HFF-Myc (cell line): ENCODE data around the gene STARD8.
A peak's percentile ranks its signal among the peaks of the same experiment; 100 is the strongest.
"Not testable (repeated sequence)": the region's sequence is repeated elsewhere in the genome, so short reads cannot be mapped to it uniquely, and the experiment has no call there.

Experiments used
- DNase-seq: peaks from one replicate; pipeline ENCODE4 v3.0.0-alpha.2; 2011; ENCODE audit warnings: low read depth; ENCODE audit errors: extremely low read depth
- H3K4me3 ChIP-seq: replicated peaks from 2 replicates; pipeline ENCODE4 v1.5.1; 2011; ENCODE audit warnings: low read depth, mild to moderate bottlenecking, control low read depth, low read length
- TF ChIP-seq, protein P1 (sequence below): IDR thresholded peaks from 2 replicates; pipeline ENCODE4 v1.5.1; 2012; ENCODE audit warnings: mild to moderate bottlenecking, low read depth, low read length, control low read depth; ENCODE audit errors: missing control alignments

Gene STARD8

GRCh38 chrX:68727696-68728095 lies 80.2 kb downstream of the STARD8 start:
- no peak for DNase-seq
- TF ChIP-seq, protein P1, sequence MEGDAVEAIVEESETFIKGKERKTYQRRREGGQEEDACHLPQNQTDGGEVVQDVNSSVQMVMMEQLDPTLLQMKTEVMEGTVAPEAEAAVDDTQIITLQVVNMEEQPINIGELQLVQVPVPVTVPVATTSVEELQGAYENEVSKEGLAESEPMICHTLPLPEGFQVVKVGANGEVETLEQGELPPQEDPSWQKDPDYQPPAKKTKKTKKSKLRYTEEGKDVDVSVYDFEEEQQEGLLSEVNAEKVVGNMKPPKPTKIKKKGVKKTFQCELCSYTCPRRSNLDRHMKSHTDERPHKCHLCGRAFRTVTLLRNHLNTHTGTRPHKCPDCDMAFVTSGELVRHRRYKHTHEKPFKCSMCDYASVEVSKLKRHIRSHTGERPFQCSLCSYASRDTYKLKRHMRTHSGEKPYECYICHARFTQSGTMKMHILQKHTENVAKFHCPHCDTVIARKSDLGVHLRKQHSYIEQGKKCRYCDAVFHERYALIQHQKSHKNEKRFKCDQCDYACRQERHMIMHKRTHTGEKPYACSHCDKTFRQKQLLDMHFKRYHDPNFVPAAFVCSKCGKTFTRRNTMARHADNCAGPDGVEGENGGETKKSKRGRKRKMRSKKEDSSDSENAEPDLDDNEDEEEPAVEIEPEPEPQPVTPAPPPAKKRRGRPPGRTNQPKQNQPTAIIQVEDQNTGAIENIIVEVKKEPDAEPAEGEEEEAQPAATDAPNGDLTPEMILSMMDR = no peak
- no peak overlapping the region for H3K4me3 ChIP-seq

DNA sequence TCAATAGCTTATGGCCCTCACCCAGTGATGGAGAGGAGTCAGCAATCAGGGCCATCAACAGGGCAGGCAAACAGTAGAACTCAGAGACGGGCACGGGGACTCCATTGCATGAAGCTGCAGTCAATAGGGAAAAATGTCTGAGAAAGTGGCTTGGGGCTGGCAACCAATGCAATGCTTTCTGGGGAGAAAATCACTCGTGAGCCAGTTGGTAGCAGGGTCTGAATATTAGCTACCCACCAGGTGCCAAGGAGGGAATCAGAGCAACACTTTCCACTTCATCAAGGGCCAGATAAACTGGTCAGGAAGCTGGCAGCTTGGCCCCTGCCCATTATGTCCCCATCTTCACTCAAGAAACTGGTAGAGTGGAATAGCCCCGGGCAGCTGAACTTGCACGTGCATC lies 80.7 kb downstream of the STARD8 start:
- DNase-seq = no peak
- TF ChIP-seq, protein P1 = no peak

DNA sequence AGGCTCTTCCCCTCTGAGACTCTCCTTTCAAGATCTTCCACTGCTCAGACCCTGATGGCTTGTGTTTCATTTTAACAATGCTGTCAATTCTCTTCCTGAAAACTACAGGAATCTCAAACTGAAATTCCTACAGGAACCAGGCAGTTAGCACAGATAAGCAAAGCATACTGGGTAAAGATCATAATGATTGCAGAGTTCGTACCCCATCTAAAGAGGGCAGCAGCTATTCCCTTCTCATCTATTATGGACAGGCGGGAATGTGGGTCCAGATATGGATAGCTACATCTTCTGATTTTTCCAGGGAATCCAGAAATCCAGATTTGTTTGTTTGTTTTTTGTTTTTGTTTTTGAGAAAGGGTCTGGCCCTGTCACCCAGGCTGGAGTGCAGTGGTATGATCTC lies 83.8 kb downstream of the STARD8 start:
- H3K4me3 ChIP-seq = no peak overlapping the region
- DNase-seq = no peak
- TF ChIP-seq, protein P1 = no peak

More for the DNA sequence above, 80.7 kb downstream of the STARD8 start:
- H3K4me3 ChIP-seq = no peak overlapping the region

GRCh38 chrX:68732906-68733493 lies 85.5 kb downstream of the STARD8 start:
- TF ChIP-seq, protein P1 = peak; percentile 77
- peak; percentile 12 for DNase-seq
- no peak overlapping the region for H3K4me3 ChIP-seq

DNA sequence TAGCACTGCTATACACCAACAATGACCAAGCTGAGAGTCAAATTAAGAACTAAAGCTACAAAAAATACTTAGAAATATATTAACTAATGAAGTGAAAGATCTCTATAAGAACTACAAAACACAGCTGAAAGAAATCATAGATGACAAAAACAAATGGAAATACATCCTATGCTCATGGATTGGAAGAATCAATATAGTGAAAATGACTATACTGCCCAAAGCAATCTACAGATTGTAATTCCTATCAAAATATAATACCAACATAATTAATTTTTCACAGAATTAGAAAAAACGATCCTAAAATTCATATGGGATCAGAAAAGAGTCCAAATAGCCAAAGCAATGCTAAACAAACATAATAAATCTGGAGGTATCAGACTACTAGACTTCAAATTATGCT lies 87.8 kb downstream of the STARD8 start:
- DNase-seq = no peak
- TF ChIP-seq, protein P1 = no peak
- H3K4me3 ChIP-seq = no peak overlapping the region

DNA sequence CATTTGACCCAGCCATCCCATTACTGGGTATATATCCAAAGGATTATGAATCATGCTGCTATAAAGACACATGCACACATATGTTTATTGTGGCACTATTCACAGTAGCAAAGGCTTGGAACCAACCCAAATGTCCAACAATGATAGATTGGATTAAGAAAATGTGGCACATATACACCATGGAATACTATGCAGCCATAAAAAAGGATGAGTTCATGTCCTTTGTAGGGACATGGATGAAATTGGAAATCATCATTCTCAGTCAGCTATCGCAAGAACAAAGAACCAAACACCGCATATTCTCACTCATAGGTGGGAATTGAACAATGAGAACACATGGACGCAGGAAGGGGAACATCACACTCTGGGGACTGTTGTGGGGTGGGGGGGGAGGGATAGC lies 94.4 kb downstream of the STARD8 start:
- H3K4me3 ChIP-seq, DNase-seq: not testable (repeated sequence)

- DNase-seq = no peak
Measured at GRCh38 chrX:68743754-68744153, 96.3 kb downstream of the STARD8 start.

More at GRCh38 chrX:68743754-68744153, 96.3 kb downstream of the STARD8 start:
- TF ChIP-seq, protein P1 = no peak
- no peak overlapping the region for H3K4me3 ChIP-seq
